DMS 273 treated with DMSO at 0.1 percent for 48 hours (cell line): ENCODE measurements around the gene ONECUT1.
"Not testable (repeated sequence)": the region's sequence is repeated elsewhere in the genome, so short reads cannot be mapped to it uniquely, and the experiment has no call there.

Experiments
- DNase-seq: peaks from one replicate; lab custom pipeline; 2025; lab: John Stamatoyannopoulos, UW

ONECUT1 gene

DNA sequence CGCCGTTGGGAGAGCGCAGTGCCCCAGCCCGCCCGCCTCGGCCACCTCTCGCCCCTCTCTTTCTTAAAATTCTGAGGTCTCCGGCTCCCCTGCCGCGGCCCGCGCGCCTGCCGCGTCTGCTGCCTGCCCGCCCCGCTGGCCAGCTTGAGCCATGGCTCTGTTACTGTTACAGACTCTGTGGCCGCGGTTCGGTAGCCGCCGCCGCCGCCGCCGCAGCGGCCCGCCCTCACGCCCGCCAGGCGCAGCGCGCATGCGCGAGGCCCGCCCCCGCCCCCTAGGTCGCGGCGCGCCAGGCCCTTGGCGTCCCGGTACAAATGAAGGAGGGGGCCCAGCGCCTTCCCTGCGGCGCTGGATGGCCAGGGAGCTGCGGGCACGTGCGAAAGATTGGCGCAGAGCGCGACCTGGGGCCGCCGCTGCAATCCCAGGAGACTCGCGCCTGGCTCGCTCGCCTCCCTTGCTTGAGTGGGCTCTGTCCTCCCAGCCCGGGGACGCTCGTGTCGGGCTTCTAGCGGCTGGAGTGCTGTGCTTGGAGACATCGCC, at the start of gene ONECUT1:
Gene ONECUT1 (minus strand): TSS at position 168 of the 540 bp plus-strand sequence. CDS start 452 bp downstream, outside the sequence.
- DNase-seq, result no peak

DNA sequence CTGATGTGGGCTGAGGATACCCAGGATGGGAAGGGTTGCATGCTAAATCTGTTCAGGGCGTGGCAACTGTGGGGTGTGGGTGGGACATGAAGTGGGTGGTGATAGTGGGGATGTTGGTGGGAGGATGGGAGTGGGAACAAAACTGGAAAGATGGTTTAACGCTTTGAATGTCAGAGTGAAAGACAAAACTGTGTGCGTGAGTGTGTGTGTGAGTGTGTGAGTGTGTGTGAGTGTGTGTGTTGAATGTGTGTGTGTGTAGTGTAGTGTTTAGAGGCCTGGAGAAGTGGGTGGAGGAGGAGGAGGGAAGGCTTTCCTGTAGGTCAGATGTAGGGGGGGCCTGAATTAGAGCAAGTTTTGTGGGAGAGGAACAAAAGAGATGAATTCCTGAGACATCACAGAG, 44.2 kb upstream of the ONECUT1 start:
- DNase-seq, result no peak

DNA sequence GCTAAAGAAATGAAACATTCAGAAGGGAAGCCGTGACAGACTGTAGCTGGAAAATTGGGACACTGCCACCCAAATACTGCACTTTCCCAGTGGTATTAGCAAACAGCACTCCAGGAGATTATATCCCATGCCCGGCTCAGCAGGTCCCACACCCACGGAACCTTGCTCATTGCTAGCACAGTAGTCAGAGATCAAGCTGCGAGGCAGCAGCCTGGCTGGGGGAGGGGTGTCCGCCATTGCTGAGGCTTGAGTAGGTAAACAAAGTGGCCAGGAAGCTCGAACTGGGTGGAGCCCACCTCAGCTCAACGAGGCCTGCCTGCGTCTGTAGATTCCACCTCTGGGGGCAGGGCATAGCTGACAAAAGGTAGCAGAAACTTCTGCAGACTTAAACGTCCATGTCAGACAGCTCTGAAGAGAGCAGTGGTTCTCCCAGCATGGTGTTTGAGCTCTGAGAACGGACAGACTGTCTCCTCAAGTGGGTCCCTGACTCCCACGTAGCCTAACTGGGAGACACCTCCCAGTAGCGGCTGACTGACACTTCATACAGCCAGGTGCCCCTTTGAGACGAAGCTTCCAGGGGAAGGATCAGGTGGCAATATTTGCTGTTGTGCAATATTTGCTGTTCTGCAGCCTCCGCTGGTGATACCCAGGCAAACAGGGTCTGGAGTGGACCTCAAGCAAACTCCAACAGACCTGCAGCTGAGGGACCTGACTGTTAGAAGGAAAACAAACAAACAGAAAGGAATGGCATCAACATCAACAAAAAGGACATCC, 34.2 kb upstream of the ONECUT1 start:
- not testable (repeated sequence) for DNase-seq

DNA sequence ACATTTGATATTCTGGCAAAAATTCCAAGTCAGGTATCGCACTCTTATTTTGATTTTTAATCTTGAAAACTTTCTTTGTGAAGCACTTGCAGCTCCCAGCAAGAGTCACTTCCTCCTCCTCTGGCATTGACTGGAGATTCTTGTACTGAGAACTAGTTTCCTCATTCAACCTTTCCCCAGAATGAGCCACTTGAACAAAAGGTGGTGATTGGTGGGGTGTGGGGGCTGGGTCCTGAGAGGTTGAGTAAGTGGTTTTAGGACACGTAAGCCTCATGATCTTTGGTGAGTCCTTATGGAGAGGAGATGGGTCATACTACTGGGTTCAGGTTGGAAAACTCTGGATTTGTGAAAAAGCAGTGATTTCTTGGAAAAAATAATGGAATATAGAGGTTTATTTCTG, 32.3 kb upstream of the ONECUT1 start:
- DNase-seq, result no peak

DNA sequence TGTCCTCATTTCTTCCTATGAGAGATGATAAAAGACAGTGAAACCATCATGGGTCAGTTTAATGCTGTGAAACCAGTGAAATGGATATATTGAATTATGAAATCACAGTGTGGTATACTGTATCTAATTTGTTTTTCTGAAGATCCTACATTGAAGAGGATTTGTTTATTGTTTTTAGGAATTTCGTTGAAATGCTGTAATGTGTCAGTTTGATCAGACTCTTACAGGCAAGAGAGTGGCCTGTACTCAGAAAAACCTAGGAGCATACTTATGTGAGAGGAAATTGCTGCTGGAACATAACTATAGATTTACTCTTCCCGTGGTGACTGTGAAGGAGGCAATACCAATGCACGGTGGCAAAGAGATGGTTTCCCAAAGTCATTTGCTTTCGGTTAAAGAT, 29.1 kb upstream of the ONECUT1 start:
- DNase-seq, result no peak

DNA sequence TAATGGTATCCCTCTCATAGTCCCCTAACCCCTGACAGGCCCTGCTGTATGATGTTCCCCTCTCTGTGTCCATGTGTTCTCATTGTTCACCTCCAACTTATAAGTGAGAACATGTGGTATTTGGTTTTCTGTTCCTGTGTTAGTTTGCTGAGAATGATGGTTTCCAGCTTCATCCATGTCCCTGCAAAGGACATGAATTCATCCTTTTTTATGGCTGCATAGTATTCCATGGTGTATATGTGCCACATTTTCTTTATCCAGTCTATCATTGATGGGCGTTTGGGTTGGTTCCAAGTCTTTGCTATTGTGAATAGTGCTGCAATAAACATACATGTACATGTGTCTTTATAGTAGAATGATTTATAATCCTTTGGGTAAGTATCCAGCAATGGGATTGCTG, 25.8 kb upstream of the ONECUT1 start:
- not testable (repeated sequence) for DNase-seq

DNA sequence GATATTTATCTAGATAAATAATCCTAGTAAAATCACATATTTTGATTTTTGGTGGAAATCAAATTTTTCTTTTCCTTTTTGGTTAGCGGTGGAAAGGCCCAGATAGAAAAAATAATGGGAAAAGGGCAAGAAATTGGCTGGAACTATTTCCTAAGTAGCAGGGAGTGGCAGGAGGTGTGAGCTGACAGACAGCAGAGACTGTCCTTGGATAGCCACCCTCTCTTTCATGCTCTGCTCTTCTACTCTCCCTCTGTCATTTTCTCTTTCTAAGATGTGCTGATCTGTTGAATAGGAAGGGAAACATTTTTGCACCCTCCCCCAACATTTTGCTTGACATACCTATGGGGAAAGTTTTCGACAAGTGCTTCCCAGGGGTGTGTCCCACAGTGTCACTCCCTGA, 18.9 kb upstream of the ONECUT1 start:
- DNase-seq, result no peak

DNA sequence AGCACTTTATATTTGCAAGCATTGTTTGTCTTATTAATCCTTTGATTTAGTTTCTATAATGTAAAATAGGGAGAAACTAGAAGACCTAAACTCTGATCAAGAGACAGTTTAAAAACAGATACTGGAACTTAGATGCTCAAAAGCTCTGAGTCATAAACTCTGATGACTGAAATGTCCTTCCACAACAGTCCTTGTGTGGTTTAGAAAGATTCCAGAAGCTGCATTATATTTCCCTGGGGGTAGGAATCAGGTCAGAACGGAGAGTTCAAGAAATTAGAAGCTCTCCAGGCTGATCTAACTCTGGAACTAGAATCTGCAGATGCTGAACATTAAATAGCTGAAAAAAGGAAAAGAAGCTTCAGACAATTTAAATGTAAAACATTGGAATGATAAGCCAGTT, 18.3 kb upstream of the ONECUT1 start:
- no peak for DNase-seq

DNA sequence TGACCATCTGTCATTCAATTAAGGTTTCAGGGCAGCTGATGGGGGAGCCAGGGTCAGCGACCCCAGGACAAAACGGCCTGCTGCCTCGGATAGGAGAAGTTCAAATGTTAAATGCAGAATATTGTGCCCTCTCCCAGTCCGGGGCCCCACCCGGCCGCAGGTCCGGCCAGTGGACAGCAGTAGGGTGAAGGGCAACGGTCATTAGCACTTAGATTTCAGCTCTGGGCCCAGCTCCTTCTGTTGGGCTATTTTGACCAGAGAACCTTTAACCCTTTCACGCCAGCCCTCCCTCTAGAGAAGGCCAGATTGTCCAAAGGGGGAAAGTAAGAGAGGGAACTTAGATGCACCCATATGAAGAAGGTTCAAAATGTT, 16.1 kb upstream of the ONECUT1 start:
- no peak for DNase-seq

DNA sequence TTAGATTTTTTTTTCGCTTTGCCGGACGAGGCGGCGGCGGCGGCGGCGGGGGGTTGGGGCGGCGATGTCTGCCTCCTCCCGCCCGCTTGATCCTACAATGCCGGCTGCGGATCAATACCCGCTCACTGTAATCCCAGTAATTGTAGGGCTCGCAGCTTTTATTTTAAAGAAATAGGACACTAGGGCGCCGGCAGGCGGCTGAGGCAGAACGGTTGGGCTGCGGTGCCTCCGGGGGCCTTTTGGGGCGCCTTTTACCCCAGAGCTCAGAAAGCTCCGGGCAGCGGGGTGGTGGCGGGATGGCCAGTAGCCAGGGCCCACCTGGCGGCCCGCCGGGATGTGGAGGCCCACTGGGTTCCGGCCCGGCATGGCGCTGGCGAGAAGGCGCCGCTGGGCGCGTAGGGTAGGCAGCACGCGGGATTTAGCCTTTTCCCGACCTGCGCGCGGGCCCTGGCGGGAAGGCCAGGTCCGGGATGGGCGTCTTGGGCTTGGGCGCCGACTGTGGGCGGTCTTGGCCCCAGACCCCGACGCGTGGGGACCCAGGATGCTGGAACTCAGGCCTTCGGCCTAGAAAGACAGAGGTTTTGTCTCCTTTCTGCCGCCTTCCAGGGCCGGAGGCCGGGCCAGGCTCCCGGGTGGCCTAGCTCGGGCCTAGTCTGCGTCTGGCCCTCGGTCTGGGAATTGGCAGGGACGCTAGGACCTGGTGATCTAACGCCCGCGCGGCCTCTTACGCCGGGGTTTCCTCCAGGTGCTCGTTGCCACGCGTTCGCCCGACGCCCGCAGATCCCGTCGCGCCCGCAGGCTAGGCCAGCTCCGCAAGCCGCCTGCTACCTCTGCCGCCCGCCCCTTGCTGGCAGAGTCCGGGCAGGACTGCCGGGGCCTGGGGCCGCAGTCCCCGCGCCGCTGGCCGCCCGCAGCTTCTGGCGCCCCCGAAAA, 15.5 kb upstream of the ONECUT1 start:
- DNase-seq, result no peak

DNA sequence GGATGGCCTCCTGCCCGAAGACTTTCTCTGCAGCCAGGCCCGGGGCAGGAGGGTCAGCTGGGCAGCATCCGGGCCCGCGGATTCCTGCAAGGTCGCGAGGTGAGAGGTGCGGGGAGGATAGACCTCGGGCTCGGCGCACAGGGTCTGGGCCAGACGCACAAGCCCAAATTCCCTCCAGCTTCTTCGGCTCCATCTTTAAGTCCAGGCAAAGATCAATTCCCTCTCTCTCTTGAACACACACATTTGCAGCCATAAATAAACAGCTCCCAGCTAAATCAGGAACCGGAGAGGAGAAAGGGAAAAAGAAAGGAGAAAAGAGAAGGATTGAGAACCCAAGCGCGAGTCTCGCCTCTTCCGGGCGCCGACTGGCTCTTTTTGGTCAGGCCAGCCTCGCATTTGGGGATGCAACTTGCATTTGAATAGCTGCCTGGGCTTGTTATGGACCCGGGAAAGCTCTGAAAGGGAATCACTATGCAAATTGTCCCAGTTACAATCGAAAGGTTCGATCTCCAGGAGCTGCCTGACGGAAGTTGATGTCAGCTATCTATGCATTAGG, 14.5 kb upstream of the ONECUT1 start:
- DNase-seq, result no peak

DNA sequence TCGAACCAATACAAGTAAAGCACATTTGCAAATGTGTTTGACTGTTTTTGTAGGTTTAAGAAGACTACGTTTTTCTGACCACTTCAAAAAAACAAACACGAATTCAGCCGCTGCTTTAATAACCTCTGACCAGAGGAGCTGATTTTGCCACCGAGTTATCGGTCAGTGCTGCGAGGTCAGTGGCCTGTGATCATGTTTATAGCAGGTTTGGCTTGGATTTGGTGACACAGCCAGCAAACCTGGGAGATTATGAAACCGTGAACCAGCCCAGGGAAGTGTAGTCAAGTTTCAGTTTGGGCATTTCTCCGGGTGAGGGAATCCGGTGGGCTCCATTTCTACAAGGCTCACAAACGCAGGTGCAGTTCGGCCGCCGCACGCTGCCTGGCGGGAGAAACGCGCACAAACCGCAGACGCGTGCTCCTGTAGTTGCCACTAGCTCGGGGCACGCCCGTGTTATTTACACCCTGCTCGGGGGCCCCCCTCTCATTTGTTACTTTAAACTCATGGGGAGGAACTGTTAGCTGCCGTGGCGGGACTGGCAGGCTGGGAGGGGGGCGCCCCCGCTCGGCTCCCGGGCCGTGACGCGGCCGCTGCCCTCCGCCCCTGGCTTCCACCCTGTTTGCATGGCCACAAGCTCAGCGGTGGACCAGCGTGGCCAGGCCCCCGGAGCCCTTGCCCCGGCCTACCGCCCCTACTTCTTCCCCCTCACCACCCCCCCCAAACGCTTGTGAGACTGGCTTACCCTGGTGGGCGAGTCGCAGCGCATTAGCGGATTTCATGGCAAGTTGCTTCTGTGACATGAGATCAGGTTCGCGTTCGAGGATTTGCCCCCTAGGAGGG, 13.6 kb upstream of the ONECUT1 start:
- DNase-seq, result no peak

DNA sequence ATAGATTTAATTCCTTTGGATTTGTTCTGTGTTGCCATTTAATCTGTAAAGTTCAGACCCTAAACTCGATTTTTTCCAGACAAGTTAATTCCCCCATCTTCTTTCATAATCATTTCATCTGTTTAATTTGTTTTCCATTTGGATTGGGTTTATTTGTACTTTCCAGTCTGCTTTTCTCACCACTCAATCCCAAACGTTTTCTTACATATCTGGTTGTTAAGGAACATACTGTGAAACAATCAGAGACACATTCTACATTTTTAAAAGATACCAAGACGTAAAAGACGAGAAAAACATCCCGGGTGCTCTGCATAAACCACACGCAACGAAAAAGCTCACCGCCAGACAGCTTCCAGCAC, 13.0 kb upstream of the ONECUT1 start:
- no peak for DNase-seq

DNA sequence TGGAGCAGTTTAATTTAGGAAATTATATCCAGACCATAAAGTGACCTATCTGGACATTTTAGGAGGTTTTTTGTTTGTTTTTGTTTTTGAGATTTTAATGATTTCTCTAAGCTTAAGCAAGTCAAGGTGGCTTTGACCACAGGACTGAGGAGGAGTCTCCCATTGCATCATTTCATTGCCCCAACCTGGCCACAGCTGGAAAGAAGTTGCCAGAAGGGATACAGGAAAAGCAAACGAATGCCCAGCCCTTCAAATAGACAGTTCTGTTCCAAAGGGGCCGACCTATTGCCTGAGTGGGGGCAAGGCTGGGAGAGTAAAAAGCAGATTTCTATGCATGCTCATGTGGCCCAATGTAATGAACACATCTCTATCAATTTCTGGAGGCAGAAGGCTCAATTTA, 12.0 kb upstream of the ONECUT1 start:
- no peak for DNase-seq

DNA sequence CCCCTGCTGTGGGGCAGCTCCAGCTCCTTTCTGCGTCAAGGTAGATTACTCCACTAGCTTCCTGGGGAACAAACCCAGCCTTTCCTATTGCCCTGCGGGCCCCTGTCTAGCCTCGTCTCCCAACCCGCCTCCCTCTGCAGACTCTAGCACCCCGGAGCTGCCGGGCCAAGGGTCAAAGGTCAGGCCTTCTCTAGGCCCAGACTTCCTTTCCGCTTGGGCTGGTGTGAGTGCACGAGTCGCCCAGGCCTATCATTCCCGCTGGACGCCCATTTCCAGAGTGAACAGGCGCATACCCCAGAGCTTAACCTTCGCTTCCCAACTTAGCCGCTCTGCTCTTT, 11.6 kb upstream of the ONECUT1 start:
- no peak for DNase-seq

DNA sequence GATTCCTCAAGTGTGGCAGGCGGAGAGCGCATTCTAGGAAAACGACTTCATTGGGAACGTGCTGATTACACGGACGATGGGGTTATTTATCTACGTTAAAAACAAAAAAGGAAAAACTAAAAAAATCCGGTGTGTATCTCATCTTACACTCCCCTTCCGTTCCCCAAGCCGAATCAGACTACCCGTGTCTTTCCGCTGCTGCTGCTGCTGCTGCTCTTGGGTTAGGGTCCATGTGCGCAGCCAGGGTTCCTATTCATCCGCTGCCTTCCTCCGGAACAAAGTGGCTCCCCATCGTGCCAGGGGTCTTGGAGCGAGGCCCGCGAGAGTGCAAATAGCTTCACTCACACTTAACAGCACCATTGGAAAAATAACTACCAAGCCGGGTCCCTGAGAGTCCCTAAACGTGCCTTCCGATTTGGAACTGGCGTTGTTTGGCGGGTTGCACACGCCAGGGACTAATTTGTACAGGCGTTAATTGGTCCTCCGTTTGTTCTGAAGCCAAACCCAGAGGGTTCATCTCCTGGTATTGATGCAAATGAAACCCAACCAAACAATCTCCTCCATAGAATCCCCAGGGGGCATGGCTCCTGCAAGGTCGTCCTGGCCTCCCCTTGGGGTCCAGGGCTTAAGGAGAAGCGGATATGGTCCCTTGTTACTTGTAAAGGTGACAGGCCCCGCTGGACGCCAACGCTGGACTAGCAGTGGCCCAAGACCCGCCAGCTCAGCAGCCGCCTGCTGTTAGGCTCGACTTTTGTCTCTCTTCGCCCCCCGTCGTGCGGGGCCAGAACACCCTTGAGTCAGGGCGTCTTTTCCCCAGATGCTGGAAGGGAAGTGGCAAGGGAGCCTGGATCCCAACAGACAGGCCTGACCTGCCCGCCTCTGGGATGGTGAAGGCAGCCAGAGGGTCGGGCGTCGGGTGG, 11.0 kb upstream of the ONECUT1 start:
- DNase-seq, result no peak

DNA sequence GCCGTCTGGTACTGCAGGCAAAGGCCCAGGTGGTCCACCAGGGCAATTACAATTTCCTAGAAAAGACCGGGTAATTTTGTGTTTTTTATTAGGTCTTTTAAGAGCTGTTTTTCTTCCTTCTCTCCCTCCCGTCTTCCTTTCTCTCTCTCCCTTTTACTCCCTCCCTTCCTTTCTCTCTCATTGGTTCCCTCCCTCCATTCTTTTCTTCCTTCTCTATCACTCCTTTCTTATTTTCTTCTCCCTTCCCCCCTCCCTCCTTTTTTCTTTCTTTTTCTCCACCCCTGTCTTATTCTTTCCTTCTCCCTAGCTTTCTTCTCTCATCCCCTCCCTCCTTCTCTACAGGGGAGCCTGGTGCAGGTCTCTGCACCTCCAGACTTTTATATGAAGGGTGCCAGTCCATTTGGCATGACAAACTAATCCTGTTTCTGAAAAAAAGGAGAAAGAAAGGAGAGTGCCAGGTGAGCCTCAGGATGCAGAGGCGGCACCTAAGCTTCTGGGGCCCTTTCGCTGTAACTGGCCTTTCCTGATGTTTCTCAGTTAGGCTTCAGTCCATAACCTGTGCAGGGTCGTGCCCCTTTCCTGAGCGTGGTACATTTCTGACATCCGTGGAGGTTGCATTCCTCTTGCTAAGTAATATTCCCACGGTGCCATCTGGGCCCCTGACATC, 9.1 kb upstream of the ONECUT1 start:
- no peak for DNase-seq

DNA sequence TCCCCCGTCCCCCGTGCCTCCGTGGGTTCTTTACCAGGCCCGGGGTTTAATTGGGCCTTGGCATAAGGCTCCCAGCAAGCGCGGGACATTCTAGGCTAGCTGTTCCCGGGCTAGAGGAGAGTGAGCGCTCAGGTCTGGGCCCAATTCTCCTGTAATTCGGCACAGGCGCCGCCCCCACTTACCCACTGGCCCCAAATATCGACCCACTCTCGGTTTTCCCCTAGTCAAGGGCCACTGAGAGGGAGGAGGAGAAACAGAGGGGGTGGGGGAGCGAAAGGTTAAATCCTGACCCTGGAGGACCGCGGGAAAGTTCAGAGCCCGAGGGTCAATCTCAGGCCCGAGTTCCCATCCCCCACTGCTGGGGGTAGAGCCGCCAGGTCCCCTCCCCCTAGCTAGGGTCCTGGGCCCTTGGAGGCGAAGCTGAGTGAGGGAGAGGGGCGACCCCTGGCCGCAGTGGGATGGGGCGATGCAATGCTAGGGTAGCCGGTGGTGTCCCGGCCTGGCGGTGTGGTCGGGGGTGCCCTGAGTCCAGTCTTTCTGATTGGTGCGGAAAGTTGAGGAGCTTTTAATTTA, 8.5 kb upstream of the ONECUT1 start:
- DNase-seq, result no peak

DNA sequence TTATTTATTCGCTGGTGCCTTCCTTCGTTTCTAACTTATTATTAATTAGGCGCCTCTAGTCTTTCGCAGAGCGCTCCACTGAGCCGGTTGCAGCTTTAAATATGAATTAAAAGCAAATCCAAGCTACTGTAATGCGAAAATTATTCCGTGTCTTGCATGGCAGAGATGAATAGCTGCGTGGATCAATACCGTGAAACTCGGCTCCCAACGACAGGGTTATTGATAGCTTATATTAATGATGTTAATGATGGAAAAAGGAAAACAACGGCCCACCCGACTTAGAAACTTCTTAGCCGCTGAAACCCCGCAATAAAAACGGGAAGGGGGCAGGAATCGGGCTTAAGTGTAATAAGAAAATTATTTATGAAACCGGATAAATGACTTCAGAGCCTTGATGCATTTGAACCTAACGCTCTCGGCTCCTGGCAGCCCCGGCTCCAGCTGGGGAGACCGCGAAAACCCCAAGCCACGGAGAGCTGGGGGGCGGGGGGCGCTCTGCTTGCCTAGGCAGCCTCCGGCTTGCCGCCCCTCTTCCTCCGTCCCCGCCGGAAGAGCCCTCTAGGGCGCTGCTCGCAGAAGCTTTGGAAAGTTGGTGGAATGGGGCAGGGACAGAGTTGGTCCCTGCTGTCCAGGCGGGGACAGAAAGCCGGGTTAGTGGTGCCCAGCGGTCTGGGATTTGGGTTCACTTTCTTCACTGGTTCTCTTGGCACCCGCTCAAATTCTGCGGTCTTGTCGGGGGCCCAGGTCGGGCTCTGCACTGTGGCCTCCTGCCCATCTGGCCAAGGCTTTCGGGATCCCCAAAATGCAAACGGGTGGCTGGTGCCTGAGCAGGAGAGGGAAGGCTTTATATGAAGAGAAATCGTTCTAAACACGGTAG, 7.7 kb upstream of the ONECUT1 start:
- no peak for DNase-seq
